PC-9 (cell line): ENCODE results near the gene CCDC8. TPM values are rescaled to one million over a fixed set of nuclear protein-coding genes. Genes with fewer than 3 reads are reported as not detected.
A peak's percentile ranks its signal among the peaks of the same experiment; 100 is the strongest.
"Not testable (repeated sequence)": the region's sequence is repeated elsewhere in the genome, so short reads cannot be mapped to it uniquely, and the experiment has no call there.

Source experiments
- BruUV-seq: library from RNA; stranded (reverse); fragments of 400-500 nt; replicated peaks from 2 replicates; lab custom pipeline; 2021; lab: Mats Ljungman, UMichigan
- CTCF ChIA-PET: fragments of 300-600 bp; sonication (Branson Sonifier 250); formaldehyde crosslinking; loops from one replicate; lab custom pipeline; 2022; ENCODE audit warnings: antibody characterized with exemption; lab: Charles Lee
- POLR2A ChIA-PET: fragments of 300-600 bp; sonication (Branson Sonifier 250); formaldehyde crosslinking; loops from one replicate; lab custom pipeline; 2022; ENCODE audit warnings: antibody characterized with exemption; ENCODE audit not compliant: unreplicated experiment; lab: Charles Lee
- DNase-seq, 2 experiments: peaks; one replicate each; pipeline versions ENCODE4 v3.0.0 to v3.0.0-alpha.2; 2015 to 2022; ENCODE audit warnings: mixed read lengths in 1 of 2
- H2AFZ ChIP-seq: fragments of 200-600 bp; sonication (generic); 2 replicates; pipeline ENCODE4 v1.8.1; 2017; ENCODE audit warnings: antibody characterized with exemption
- H3F3A ChIP-seq: fragments of 200-600 bp; sonication (generic); 2 replicates; pipeline ENCODE4 v1.8.1; 2017; ENCODE audit warnings: antibody characterized with exemption, mild to moderate bottlenecking, low read depth; ENCODE audit not compliant: insufficient read depth
- H3K27ac ChIP-seq: fragments of 200-600 bp; sonication (generic); 2 replicates; pipeline ENCODE4 v1.6.1; 2016; ENCODE audit warnings: mixed run types
- H3K27me3 ChIP-seq: fragments of 200-600 bp; sonication (generic); 2 replicates; pipeline ENCODE4 v1.6.1; 2016; ENCODE audit warnings: low read depth, mixed run types; ENCODE audit not compliant: insufficient read depth
- H3K36me3 ChIP-seq: fragments of 200-600 bp; sonication (generic); 2 replicates; pipeline ENCODE4 v1.6.1; 2016; ENCODE audit warnings: low read depth, mixed run types
- H3K4me1 ChIP-seq: fragments of 200-600 bp; sonication (generic); replicated peaks from 2 replicates; pipeline ENCODE4 v1.6.1; 2016; ENCODE audit warnings: mixed run types; ENCODE audit not compliant: insufficient read depth
- H3K4me2 ChIP-seq: fragments of 200-600 bp; sonication (generic); 2 replicates; pipeline ENCODE4 v1.6.1; 2017; ENCODE audit warnings: mixed run types
- H3K4me3 ChIP-seq: fragments of 200-600 bp; sonication (generic); 2 replicates; pipeline ENCODE4 v1.6.1; 2016; ENCODE audit warnings: mixed run types
- H3K79me2 ChIP-seq: fragments of 200-600 bp; sonication (generic); 2 replicates; pipeline ENCODE4 v1.6.1; 2017; ENCODE audit warnings: low read depth, mixed run types
- H3K9me2 ChIP-seq: fragments of 200-600 bp; sonication (generic); 2 replicates; pipeline ENCODE4 v1.8.1; 2017; ENCODE audit warnings: mild to moderate bottlenecking; ENCODE audit not compliant: insufficient read depth
- H3K9me3 ChIP-seq: fragments of 200-600 bp; sonication (generic); 2 replicates; pipeline ENCODE4 v1.8.1; 2016; ENCODE audit warnings: low read depth; ENCODE audit not compliant: insufficient read depth
- H4K20me1 ChIP-seq: fragments of 200-600 bp; sonication (generic); 2 replicates; pipeline ENCODE4 v1.8.1; 2017; ENCODE audit not compliant: insufficient read depth
- CTCF ChIP-seq: fragments of 200-600 bp; sonication (generic); conservative IDR thresholded peaks from 2 replicates; pipeline ENCODE4 v1.6.1; 2017; ENCODE audit warnings: mixed run types, antibody characterized with exemption, mild to moderate bottlenecking, moderate library complexity
- EZH2 ChIP-seq: fragments of 200-600 bp; sonication (generic); IDR thresholded peaks from 2 replicates; pipeline ENCODE4 v1.8.0; 2017; ENCODE audit warnings: antibody characterized with exemption, low read depth
- intact Hi-C: fragments of 100-400 bp; cut with micrococcal nuclease; formaldehyde crosslinking; loops from one replicate; pipeline ENCODE4 v1.10.0; 2022; ENCODE audit not compliant: unreplicated experiment
- total RNA-seq: library from RNA; stranded (reverse); gene quantifications from 2 replicates; pipeline ENCODE4 v1.2.3, GENCODE V29; 2021

Gene CCDC8
- total RNA-seq, 1 experiment from 2014 or later, result 4.2 TPM

- intact Hi-C loops, result no loop called here
- H3K4me2 ChIP-seq, result peak overlapping the region; percentile 25
- DNase-seq, result peak; percentile 60 to 72
- H3K9me3 ChIP-seq, result no peaks in the 10 kb centered on the region
- no peaks in the 10 kb centered on the region for H3K9me2 ChIP-seq
- no peak overlapping the region for H2AFZ ChIP-seq
- H3K36me3 ChIP-seq, result no peaks in the 10 kb centered on the region
- BruUV-seq, result no TSS peak
- POLR2A ChIA-PET, result no interaction called here
- peaks cover 10% of the 10 kb centered on the region for H3K4me1 ChIP-seq
- no peak overlapping the region for H3K27ac ChIP-seq
- no peak for TF ChIP-seq EZH2
- H3K4me3 ChIP-seq, result no peak overlapping the region
- H3F3A ChIP-seq, result 0 out of 2 replicates have a peak, but pooled peaks cover 3% of the 10 kb centered on the region
- CTCF ChIA-PET, result interaction anchor here (0.6 kb wide), 1 partner anchor 390 kb away, joined by 6 read pairs; no protein-coding TSS in a partner anchor
- no peaks in the 10 kb centered on the region for H4K20me1 ChIP-seq
- no peaks in the 10 kb centered on the region for H3K79me2 ChIP-seq
- H3K27me3 ChIP-seq, result no peaks in the 10 kb centered on the region
Measured at GRCh38 chr19:46442808-46443450, 29.6 kb upstream of the CCDC8 start.

GRCh38 chr19:46441866-46442265, 28.5 kb upstream of the CCDC8 start:
- no peak overlapping the region for H3K27ac ChIP-seq
- no peak for TF ChIP-seq CTCF
- no peak for TF ChIP-seq EZH2
- DNase-seq, result no peak
- H3K36me3 ChIP-seq, result no peaks in the 10 kb centered on the region
- BruUV-seq, result no TSS peak
- H3K4me2 ChIP-seq, result no peak overlapping the region
- H3K27me3 ChIP-seq, result no peaks in the 10 kb centered on the region
- no peak overlapping the region for H2AFZ ChIP-seq
- no peaks in the 10 kb centered on the region for H3K79me2 ChIP-seq
- peaks cover 10% of the 10 kb centered on the region for H3K4me1 ChIP-seq
- CTCF ChIA-PET, result no interaction called here
- H3K9me2 ChIP-seq, result no peaks in the 10 kb centered on the region
- no peak overlapping the region for H3K4me3 ChIP-seq
- H4K20me1 ChIP-seq, result no peaks in the 10 kb centered on the region
- POLR2A ChIA-PET, result no interaction called here
- 0 out of 2 replicates have a peak, but pooled peaks cover 3% of the 10 kb centered on the region for H3F3A ChIP-seq
- intact Hi-C loops, result no loop called here
- H3K9me3 ChIP-seq, result no peaks in the 10 kb centered on the region

GRCh38 chr19:46435689-46436088, 22.3 kb upstream of the CCDC8 start:
- H3K27ac ChIP-seq, H3K9me3 ChIP-seq, H3K4me3 ChIP-seq, H3K9me2 ChIP-seq, DNase-seq, H4K20me1 ChIP-seq, H3K79me2 ChIP-seq, H2AFZ ChIP-seq, H3K4me1 ChIP-seq, H3F3A ChIP-seq, H3K36me3 ChIP-seq, H3K4me2 ChIP-seq, CTCF ChIA-PET, intact Hi-C loops, BruUV-seq: not testable (repeated sequence)
- POLR2A ChIA-PET, result interaction anchor here (0.7 kb wide), 1 partner anchor 38 kb away, joined by 7 read pairs; no protein-coding TSS in a partner anchor
- H3K27me3 ChIP-seq, result peaks cover 45% of the 10 kb centered on the region

GRCh38 chr19:46435009-46435408, 21.6 kb upstream of the CCDC8 start:
- intact Hi-C loops, result no loop called here
- no TSS peak for BruUV-seq
- no peaks in the 10 kb centered on the region for H4K20me1 ChIP-seq

GRCh38 chr19:46433470-46433869, 20.1 kb upstream of the CCDC8 start:
- H3K4me3 ChIP-seq, H3K36me3 ChIP-seq, H2AFZ ChIP-seq, DNase-seq, CTCF ChIA-PET, intact Hi-C loops, H3K9me2 ChIP-seq, BruUV-seq, H3K4me1 ChIP-seq, POLR2A ChIA-PET, H3K79me2 ChIP-seq, H4K20me1 ChIP-seq, H3K4me2 ChIP-seq, H3K27ac ChIP-seq, H3K9me3 ChIP-seq: not testable (repeated sequence)
- peaks cover 11% of the 10 kb centered on the region for H3F3A ChIP-seq
- H3K27me3 ChIP-seq, result peaks cover 66% of the 10 kb centered on the region

More at GRCh38 chr19:46435009-46435408, 21.6 kb upstream of the CCDC8 start:
- Histone ChIP-seq H3K4me1 (no peaks in the 10 kb centered on the region), H3K4me3 (no peak overlapping the region), H3K9me3 (no peaks in the 10 kb centered on the region), H3K4me2 (no peak overlapping the region), H2AFZ (no peak overlapping the region), H3F3A (peaks cover 11% of the 10 kb centered on the region), H3K27ac (no peak overlapping the region), H3K36me3 (no peaks in the 10 kb centered on the region), H3K27me3 (peaks cover 52% of the 10 kb centered on the region), H3K9me2 (no peaks in the 10 kb centered on the region), H3K79me2 (no peaks in the 10 kb centered on the region)
- no peak for TF ChIP-seq EZH2
- no peak for DNase-seq
- CTCF ChIA-PET, result no interaction called here
- POLR2A ChIA-PET, result no interaction called here
